HG03571 (cell line): Measurements from ENCODE around the gene TSHR.
"Not testable (repeated sequence)": the region's sequence is repeated elsewhere in the genome, so short reads cannot be mapped to it uniquely, and the experiment has no call there.

ENCODE experiments used
- ATAC-seq: cut with Tn5 transposase; IDR thresholded peaks from one replicate; pipeline ENCODE4 v1.9.1; 2021; ENCODE audit not compliant: unreplicated experiment

Gene TSHR

GRCh38 chr14:80988735-80989429, 33.5 kb downstream of the TSHR start:
- ATAC-seq: no peak

DNA sequence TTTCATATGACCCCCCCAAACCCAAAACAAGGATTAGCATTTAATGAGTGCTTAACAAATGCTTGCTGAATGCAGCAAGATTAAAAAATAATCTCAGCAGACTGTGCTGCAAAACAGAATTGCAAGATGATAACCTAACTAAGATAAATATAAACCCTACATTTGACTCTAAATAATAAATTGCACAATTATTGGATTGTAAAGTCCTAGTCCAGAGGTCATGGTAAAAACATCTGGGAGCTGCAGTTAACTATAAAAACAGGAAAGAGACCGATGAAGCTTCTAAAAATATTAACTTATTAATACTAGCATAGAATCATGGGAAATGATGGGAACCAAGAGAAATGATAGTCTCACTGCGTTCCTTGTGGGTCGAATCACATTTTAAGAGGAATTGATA, 37.2 kb downstream of the TSHR start:
- no peak for ATAC-seq

DNA sequence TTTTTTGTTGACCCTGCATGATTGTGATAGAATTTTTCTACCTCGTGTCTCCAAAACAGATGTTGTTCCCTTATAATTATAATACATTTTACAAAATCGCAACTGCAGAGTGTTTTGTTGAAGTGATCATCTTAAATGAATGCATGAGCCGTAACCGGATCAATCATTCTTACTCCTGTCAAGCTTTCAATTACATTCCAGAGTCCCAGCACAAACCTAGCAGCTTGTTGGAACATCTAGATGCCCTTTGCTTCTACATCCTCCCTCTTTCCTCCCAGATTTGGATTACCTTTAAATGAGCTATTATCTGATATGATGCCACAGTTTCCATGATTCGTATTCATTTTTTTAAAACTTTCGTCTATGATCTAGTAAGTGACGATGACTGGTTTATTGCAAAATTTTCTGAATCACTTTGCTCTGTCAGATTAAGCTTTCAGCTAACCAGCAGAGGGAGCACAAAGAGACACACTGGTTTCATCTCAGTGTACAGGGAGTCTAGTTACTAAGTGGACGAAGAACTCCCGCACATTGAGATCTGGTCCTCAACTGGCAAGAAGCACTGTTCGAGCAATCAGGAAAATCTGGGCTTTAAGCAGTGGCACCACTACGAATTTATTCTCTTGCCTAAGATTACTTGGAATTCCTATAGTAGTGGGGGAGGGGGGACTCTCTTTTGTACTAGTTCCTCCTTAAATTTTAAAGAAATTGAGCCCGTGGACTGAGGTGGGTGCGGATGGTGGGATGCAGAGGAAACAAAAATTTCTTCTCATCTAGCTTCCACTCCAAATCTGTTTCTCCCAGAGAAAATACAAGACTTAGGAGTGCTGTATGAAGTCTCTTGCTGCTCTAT, 40.9 kb downstream of the TSHR start:
- ATAC-seq: peak; percentile 81

DNA sequence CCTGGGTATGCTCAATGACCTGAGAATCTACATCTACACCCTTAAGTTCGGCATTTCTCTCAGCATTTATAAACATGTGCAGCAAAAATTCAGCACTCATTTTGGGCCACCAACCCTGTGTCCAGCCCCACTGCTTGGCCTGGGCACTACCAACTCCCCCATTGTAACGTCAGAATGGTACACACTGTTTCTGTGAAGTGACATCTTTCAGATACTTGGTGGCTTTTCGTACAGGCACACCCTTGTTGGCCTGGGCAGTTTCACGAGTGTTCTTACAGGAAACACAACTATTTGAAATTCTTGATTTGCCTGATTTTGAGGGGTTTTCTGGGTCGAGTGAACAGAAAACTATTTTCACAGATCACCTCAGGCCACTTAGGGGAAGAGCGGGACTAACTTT, 46.0 kb downstream of the TSHR start:
- ATAC-seq: no peak

DNA sequence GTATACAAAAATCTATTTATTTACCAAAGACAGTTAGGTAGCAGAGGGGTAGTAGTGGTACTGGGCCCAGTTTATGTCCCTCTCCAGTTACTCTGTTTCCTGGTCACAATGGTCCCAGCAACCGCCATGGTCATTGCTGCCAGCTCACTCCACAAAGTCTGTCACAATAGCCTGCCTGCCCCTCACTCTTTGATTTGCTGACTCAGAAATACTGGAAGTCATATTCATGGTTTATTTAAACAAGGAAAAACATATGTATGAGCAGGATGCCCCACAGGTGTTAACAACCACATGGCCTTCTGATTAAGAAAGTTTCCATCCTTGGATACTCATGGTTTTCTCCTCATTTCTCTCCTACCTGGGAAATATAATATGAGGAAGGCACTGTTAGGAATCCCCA, 49.2 kb downstream of the TSHR start:
- no peak for ATAC-seq

- no peak for ATAC-seq
These were observed 50.3 kb downstream of the TSHR start for GRCh38 chr14:81005540-81006228.

DNA sequence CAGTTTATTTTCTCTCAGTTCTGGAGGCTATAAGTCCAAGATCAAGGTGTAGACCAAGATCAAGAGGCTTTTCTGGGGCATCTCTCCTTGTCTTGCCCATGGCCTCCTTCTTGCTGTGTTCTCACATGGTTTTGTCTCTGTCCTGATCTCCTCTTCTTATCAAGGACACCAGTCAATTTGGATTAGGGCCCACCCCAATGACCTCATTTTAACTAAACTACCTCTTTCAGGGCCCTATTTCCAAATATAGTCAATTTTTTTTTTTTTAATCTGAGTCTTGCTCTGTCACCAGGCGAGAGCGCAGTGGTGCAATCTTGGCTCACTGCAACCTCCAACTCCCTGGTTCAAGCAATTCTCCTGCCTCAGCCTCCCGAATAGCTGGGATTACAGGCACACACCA, 50.8 kb downstream of the TSHR start:
- no peak for ATAC-seq

- no peak for ATAC-seq
These were observed 51.7 kb downstream of the TSHR start for GRCh38 chr14:81007131-81007530.

DNA sequence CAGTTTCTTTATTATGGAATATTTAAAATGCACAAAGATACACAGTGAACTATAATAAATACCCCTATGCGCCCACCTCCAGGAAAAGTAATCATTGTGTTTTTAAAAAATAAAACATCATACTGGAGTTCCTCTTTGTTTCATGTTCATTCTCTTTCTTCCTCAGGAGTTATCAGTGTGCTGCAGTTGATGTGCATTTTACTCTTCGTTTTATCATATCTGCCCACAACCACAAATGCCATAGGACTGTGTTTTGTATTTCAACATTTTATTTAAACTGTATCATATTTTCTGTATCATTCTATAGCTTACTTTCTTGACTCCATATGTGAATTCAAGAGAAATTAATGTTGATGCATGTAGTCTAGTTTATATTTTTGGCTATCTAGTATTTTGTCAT, 53.9 kb downstream of the TSHR start:
- no peak for ATAC-seq

GRCh38 chr14:81018251-81018650, 62.8 kb downstream of the TSHR start:
- no peak for ATAC-seq

DNA sequence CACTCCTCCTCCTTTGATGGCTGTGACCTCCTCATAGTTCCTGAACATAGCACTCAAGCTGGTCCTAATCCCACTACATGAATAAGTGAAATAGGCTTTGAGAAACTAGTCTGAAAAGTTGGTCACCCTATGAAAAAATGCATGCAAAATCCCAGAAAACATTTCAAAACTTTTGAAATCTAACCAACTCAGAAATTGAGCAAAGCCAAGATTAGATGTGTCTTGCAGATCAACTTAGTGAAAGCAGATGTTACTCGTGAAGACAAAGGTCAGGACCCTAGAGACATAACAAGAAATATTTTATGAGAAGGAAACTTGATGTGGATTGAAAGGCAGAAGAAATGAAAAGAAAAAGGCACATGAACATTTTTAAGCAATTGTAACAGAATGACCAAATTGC, 63.3 kb downstream of the TSHR start:
- ATAC-seq: no peak

- not testable (repeated sequence) for ATAC-seq
These were observed 63.7 kb downstream of the TSHR start for GRCh38 chr14:81019113-81019512.

- no peak for ATAC-seq
These were observed 67.8 kb downstream of the TSHR start for GRCh38 chr14:81023095-81023710.

- ATAC-seq: no peak
These were observed 73.0 kb downstream of the TSHR start for GRCh38 chr14:81028461-81028860.

DNA sequence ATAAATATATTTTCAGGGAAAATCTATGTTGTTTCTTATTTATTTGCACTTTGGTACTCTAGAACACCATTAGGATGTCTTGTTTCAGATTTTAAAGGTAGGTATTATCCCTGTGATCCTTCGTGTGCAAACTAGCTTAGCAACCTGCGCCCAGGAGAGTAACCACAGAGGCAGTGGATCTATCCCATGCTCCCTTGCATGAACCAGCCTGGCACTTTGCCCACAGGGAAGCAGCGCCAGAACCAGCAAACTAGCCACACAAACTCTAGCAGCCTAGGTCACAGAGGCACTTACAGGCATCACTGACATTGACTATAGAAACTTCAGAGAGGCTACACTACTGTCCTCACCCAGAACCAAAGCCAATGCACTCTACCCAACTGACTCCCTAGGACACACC, 76.1 kb downstream of the TSHR start:
- ATAC-seq: no peak

- ATAC-seq: no peak
These were observed 78.3 kb downstream of the TSHR start for GRCh38 chr14:81033698-81034240.

DNA sequence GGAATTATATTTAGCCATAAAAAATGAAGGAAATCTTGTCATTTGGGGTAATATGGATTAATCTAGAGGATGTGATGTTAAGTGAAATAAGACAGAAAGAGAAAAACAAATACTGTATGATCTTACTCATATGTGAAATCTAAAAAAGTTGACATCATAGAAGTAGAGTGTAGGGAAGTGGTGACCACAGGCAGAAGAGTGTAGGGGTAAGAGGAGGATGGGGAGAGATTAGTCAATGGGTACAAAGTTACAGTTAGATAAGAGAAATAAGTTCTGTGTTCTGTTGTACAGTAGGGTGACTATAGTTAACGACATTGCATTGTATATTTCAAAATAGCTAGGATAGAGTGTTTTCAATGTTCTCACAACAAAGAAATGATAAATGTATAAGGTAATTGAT, 87.0 kb downstream of the TSHR start:
- ATAC-seq: no peak

DNA sequence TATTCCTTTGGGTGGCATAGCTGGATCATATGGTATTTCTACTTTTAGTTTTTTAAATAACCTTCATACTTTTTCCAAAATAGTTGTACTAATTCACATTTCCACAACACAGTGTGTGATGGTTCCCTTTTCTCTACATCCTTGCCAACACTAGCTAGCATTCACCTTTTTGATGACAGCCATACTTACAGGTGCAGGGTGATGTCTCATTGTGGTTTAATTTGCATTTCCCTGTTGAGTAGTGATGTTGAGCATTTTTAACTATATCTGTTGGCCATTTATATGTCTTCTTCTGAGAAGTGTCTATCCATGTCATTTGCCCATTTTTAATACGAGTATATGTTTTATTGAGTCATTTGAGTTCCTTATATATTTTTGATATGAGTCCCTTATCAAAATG, 96.1 kb downstream of the TSHR start:
- ATAC-seq: no peak

- ATAC-seq: not testable (repeated sequence)
These were observed 98.6 kb downstream of the TSHR start for GRCh38 chr14:81054057-81054456.

DNA sequence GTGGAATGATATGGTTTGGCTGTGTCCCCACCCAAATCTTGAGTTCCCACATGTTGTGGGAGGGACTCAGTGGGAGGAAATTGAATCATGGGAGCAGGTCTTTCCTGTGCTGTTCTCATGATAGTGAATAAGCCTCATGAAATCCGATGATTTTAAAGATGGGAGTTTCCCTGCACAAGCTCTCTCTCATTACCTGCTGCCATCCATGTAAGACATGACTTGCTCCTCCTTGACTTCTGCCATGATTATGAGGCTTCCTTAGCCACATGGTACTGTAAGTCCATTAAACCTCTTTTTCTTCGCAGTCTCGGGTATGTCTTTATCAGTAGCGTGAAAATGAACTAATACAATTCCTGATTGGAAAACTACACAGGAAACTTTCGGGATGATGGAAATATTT, 100.5 kb downstream of the TSHR start:
- no peak for ATAC-seq

DNA sequence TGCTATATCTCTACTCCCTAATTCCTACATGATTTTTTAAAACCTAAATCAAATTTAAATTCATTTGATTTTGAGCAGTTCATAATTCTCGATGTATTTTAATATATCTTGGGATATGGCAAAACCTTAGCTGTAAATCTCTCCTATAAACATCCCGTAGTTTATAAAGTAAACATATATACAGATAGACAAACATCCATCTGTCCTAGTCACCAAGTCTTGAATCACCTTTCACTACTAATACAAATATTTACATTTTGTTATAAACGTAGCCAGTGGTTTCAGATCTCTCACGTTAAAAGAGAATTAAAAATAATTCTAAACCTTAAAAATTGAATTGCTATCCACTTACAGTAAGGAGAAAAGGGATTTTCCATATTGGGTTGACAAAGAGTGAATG, 107.0 kb downstream of the TSHR start:
- ATAC-seq: no peak
